ENCODE data around the gene DAD1. TPM values are rescaled to one million over a fixed set of nuclear protein-coding genes. Genes with fewer than 3 reads are reported as not detected.

The DAD1 gene
- total RNA-seq, 4 donors from 2014 or later = 52.0 to 173 (median 123) TPM

DNA sequence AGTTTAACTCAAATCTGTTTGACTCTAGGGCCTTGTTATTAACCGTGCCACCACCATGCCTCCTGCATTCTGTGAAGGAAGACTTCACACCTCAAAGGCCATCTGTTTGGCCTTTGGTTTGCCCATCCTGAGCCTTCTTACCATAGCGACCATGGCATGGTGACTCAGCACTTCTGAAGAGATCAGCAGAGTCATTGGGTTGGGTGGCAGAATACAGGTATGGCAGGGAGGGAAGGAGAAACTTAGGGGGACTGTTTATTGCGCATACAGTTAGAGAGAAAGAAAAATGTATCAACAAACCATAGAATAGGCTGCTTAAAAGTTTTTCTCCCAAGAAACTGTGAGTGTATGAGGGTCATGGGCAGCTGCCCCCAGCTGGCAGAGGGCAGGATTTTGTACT is 49.2 kb downstream of the DAD1 start:
- Histone ChIP-seq H3K4me3 (no peak overlapping the region), H3K36me3 (no peaks in the 10 kb centered on the region), H3K9me3 (no peaks in the 10 kb centered on the region), H3K27ac (peak overlapping the region in 3 of 4 donors; percentile 51 to 75 (median 62)), H3K4me1 (peaks cover 0 to 5% (median 0%) of the 10 kb centered on the region in 4 donors), H3K27me3 (no peaks in the 10 kb centered on the region)
- DNase-seq = no peak
- TF ChIP-seq POLR2A (IDR thresholded peaks at IDR 0.05) (no peak), CTCF (IDR thresholded peaks at IDR 0.05) (no peak)

DNA sequence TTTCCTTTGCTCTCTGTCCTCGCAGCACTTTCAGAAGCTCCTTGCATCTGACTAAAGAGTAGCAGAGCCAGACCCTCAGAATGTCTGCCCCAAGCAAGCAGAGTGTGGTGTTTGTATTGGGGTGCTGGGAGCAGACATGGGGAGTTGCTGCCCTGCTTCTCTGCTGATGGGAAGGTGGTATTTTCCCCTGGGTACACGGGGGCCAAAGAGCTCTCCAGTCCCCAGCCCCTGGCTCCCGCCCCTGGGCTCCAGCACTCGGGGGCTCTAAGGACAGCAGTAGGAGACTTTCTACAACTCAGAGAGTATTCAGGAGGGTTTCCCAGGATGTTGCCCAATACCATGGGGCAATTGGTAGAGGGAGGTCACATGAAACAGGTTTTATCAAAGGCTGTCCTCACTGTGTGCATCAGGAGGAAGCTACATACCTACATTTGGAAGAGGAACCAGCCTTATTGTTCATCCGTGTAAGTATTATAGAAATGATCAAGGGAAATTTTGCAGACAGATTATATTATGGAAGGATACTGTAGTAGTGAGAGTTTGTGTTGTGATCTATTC is 50.3 kb downstream of the DAD1 start:
- peak overlapping the region in 1 of 4 donors; percentile 8 for H3K4me3 ChIP-seq
- no peak for TF ChIP-seq POLR2A (IDR thresholded peaks at IDR 0.05)
- TF ChIP-seq CTCF (IDR thresholded peaks at IDR 0.05) = no peak
- no peaks in the 10 kb centered on the region for H3K9me3 ChIP-seq
- H3K36me3 ChIP-seq = no peaks in the 10 kb centered on the region
- no peak for DNase-seq
- peak overlapping the region; percentile 51 to 75 (median 56) for H3K27ac ChIP-seq
- H3K27me3 ChIP-seq = no peaks in the 10 kb centered on the region
- peaks cover 0 to 5% (median 0%) of the 10 kb centered on the region in 4 donors for H3K4me1 ChIP-seq

DNA sequence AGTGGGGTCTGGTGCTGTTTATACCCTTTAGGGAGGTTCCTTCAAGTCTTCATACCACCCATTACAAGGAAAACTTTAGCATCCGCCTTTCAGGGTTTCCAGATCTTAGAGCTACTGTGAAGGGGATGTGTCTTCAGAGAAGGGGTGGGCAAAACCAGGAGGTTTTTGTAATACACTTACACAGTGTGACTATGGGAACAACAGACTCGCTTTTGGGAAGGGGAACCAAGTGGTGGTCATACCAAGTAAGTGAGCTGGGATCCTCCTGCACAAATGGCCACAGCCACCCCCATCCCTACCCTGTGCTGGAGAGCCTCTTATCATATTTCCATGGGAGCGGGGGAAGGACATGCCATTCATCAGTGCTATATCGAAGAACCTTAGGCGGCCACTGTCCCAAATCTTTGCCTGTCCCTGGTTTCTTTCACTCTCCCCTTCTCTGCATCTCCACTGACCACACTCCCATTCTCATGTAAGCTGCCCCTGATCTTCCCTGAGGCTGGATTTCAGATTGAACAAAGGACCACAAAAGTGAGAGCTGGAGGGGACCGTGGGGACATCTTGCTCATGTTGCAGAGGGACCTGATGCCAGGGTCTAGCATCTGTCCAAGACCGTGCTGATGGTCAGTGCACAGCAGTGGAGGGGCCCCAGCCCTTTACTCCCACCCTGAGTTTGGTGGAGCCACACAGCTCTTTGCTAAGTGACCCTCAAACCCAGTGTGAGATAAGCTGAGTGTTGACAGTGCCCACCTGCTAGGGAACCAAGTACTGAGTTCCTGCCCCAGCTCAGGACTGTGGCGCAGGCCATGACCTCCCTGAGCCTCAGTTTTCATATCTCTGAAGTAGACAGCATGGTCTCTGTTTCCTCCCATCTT is 51.4 kb downstream of the DAD1 start:
- Histone ChIP-seq H3K27ac (peak overlapping the region; percentile 51 to 75 (median 56)), H3K36me3 (no peaks in the 10 kb centered on the region)
- TF ChIP-seq CTCF (IDR thresholded peaks at IDR 0.05) = no peak
- TF ChIP-seq POLR2A (IDR thresholded peaks at IDR 0.05) = no peak

DNA sequence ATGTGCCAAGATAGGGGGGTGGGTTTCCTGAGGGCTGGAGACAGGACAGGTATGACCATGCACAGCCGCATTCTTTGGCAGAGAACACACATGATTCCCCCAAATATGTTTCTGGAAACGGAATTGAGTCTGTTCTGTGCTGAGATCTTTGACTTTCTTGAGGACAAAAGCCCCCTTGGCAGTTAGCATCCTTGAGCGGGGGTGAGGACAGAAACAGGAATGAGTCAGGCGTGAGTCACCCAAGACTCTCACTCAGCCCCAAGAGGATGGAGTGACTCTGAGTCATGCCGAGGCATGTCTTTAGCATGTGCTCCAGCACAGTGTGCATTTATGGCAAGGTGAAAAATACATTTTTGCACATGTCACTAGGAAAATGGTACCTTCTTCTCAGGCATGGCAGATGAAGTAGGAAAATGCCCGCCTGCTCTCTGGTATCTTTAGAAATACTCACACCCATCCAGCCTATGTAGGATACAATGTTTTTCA is 52.1 kb downstream of the DAD1 start:
- Histone ChIP-seq H3K27me3 (no peaks in the 10 kb centered on the region), H3K27ac (peak overlapping the region; percentile 51 to 75 (median 56)), H3K36me3 (no peaks in the 10 kb centered on the region), H3K9me3 (no peaks in the 10 kb centered on the region), H3K4me3 (no peak overlapping the region), H3K4me1 (peaks cover 0 to 11% (median 3%) of the 10 kb centered on the region in 4 donors)
- peak in 2 of 3 donors; percentile 44 to 84 for DNase-seq
- TF ChIP-seq CTCF (IDR thresholded peaks at IDR 0.05) (no peak), POLR2A (IDR thresholded peaks at IDR 0.05) (no peak)

More for the DNA sequence above, 51.4 kb downstream of the DAD1 start:
- H3K4me3 ChIP-seq = no peak overlapping the region
- no peaks in the 10 kb centered on the region for H3K9me3 ChIP-seq
- DNase-seq = no peak
- H3K27me3 ChIP-seq = no peaks in the 10 kb centered on the region
- H3K4me1 ChIP-seq = peaks cover 0 to 5% (median 1%) of the 10 kb centered on the region in 4 donors

GRCh38 chr14:22535916-22536315 is 53.1 kb downstream of the DAD1 start:
- H3K4me1 ChIP-seq = peaks cover 0 to 12% (median 3%) of the 10 kb centered on the region in 4 donors
- peak overlapping the region in 2 of 4 donors; percentile 51 to 76 for H3K27ac ChIP-seq
- DNase-seq = no peak
- no peaks in the 10 kb centered on the region for H3K27me3 ChIP-seq
- H3K4me3 ChIP-seq = no peak overlapping the region
- no peaks in the 10 kb centered on the region for H3K36me3 ChIP-seq
- no peak for TF ChIP-seq POLR2A (IDR thresholded peaks at IDR 0.05)
- TF ChIP-seq CTCF (IDR thresholded peaks at IDR 0.05) = no peak
- no peaks in the 10 kb centered on the region for H3K9me3 ChIP-seq
